Left renal pelvis (tissue), 4 donors: ENCODE results near the gene RBBP6. TPM values are rescaled to one million over a fixed set of nuclear protein-coding genes. Genes with fewer than 3 reads are reported as not detected.
"Not testable (repeated sequence)": the region's sequence is repeated elsewhere in the genome, so short reads cannot be mapped to it uniquely, and the experiment has no call there.

Experiments used
- DNase-seq, 4 donors: peaks; one replicate each; pipeline ENCODE4 v3.0.0-alpha.2; 2013; ENCODE audit warnings: low read depth in 4 of 4, low spot score in 3 of 4
- polyA plus RNA-seq, 4 donors: library from polyadenylated mRNA; unstranded; fragments of 120-200 nt; gene quantifications; one replicate each; pipeline ENCODE4 v1.2.1, GENCODE V29; 2013; ENCODE audit not compliant: insufficient read length in 4 of 4

Gene RBBP6
- polyA plus RNA-seq, 4 donors = 72.4 to 82.0 (median 78.4) TPM

GRCh38 chr16:24562811-24563210 lies 23.4 kb downstream of the RBBP6 start:
- DNase-seq = no peak

GRCh38 chr16:24568392-24568791 lies 29.0 kb downstream of the RBBP6 start:
- no peak for DNase-seq

- DNase-seq = no peak
Observed at GRCh38 chr16:24571096-24571495, 31.7 kb downstream of the RBBP6 start.

- DNase-seq = no peak
Observed at GRCh38 chr16:24572069-24572468, 32.7 kb downstream of the RBBP6 start.

- DNase-seq = no peak
Observed at GRCh38 chr16:24573141-24573540, 33.8 kb downstream of the RBBP6 start.

- DNase-seq = not testable (repeated sequence)
Observed at GRCh38 chr16:24574515-24575485, 35.4 kb downstream of the RBBP6 start.

- not testable (repeated sequence) for DNase-seq
Observed at GRCh38 chr16:24575791-24576190, 36.4 kb downstream of the RBBP6 start.

GRCh38 chr16:24577167-24577566 lies 37.8 kb downstream of the RBBP6 start:
- no peak for DNase-seq

GRCh38 chr16:24580665-24581064 lies 41.3 kb downstream of the RBBP6 start:
- DNase-seq = no peak

GRCh38 chr16:24583494-24583893 lies 44.1 kb downstream of the RBBP6 start:
- DNase-seq = no peak

- DNase-seq = no peak
Observed at GRCh38 chr16:24589997-24590396, 50.6 kb downstream of the RBBP6 start.

- DNase-seq = no peak
Observed at GRCh38 chr16:24598777-24599437, 59.5 kb downstream of the RBBP6 start.

- no peak for DNase-seq
Observed at GRCh38 chr16:24609417-24609739, 70.0 kb downstream of the RBBP6 start.

- DNase-seq = peak; percentile 39 to 78 (median 67)
Observed at GRCh38 chr16:24609740-24610415, 70.5 kb downstream of the RBBP6 start.

- DNase-seq = peak in 2 of 4 donors; percentile 1 to 6
Observed at GRCh38 chr16:24610416-24610755, 71.0 kb downstream of the RBBP6 start.

GRCh38 chr16:24611310-24611709 lies 71.9 kb downstream of the RBBP6 start:
- DNase-seq = no peak

GRCh38 chr16:24612656-24613055 lies 73.3 kb downstream of the RBBP6 start:
- DNase-seq = no peak

GRCh38 chr16:24613267-24613666 lies 73.9 kb downstream of the RBBP6 start:
- not testable (repeated sequence) for DNase-seq

- DNase-seq = no peak
Observed at GRCh38 chr16:24617502-24617901, 78.1 kb downstream of the RBBP6 start.
